GM18499 (cell line): ENCODE measurements around the gene TSHZ2.

Experiments
- ATAC-seq: cut with Tn5 transposase; IDR thresholded peaks from one replicate; pipeline ENCODE4 v1.9.1; 2021; ENCODE audit warnings: moderate number of reproducible peaks; ENCODE audit not compliant: insufficient read depth, unreplicated experiment

TSHZ2 gene

GRCh38 chr20:53180928-53181362 is 208.8 kb downstream of the TSHZ2 start:
- no peak for ATAC-seq

- ATAC-seq = no peak
These were observed 209.8 kb downstream of the TSHZ2 start for GRCh38 chr20:53181866-53182376.

GRCh38 chr20:53183181-53183580 is 211.0 kb downstream of the TSHZ2 start:
- ATAC-seq = no peak

GRCh38 chr20:53186635-53187034 is 214.5 kb downstream of the TSHZ2 start:
- ATAC-seq = no peak

- ATAC-seq = peak; percentile 64
These were observed 215.4 kb downstream of the TSHZ2 start for GRCh38 chr20:53187392-53188068.

GRCh38 chr20:53190225-53190624 is 218.1 kb downstream of the TSHZ2 start:
- ATAC-seq = no peak

GRCh38 chr20:53191957-53192356 is 219.8 kb downstream of the TSHZ2 start:
- no peak for ATAC-seq

GRCh38 chr20:53194306-53195290 is 222.4 kb downstream of the TSHZ2 start:
- ATAC-seq = no peak

GRCh38 chr20:53195876-53196610 is 223.9 kb downstream of the TSHZ2 start:
- ATAC-seq = no peak

GRCh38 chr20:53201588-53201987 is 229.4 kb downstream of the TSHZ2 start:
- ATAC-seq = no peak

GRCh38 chr20:53202777-53203176 is 230.6 kb downstream of the TSHZ2 start:
- ATAC-seq = no peak

- no peak for ATAC-seq
These were observed 232.9 kb downstream of the TSHZ2 start for GRCh38 chr20:53205046-53205445.

- ATAC-seq = no peak
These were observed 236.1 kb downstream of the TSHZ2 start for GRCh38 chr20:53208110-53208832.

GRCh38 chr20:53210041-53210440 is 237.9 kb downstream of the TSHZ2 start:
- ATAC-seq = no peak

- ATAC-seq = no peak
These were observed 238.8 kb downstream of the TSHZ2 start for GRCh38 chr20:53210931-53211330.

- no peak for ATAC-seq
These were observed 239.9 kb downstream of the TSHZ2 start for GRCh38 chr20:53212018-53212417.

GRCh38 chr20:53214392-53214791 is 242.2 kb downstream of the TSHZ2 start:
- no peak for ATAC-seq

GRCh38 chr20:53215166-53215565 is 243.0 kb downstream of the TSHZ2 start:
- ATAC-seq = no peak

- no peak for ATAC-seq
These were observed 244.3 kb downstream of the TSHZ2 start for GRCh38 chr20:53216478-53216855.
